Endothelial cell of umbilical vein (primary cell): ENCODE measurements around the gene GDI1. TPM values are rescaled to one million over a fixed set of nuclear protein-coding genes. Genes with fewer than 3 reads are reported as not detected.

Experiments
- BruUV-seq: library from RNA; stranded (reverse); fragments of 400-500 nt; replicated peaks from 2 replicates; lab custom pipeline; 2021; lab: Mats Ljungman, UMichigan
- CTCF ChIA-PET: fragments of 300-600, 350-600 bp; sonication (Branson Sonifier 250); formaldehyde crosslinking; loops from one replicate; lab custom pipeline; 2021; ENCODE audit warnings: antibody characterized with exemption, inconsistent platforms; lab: Charles Lee
- POLR2A ChIA-PET: fragments of 300-600, 350-600 bp; sonication (Branson Sonifier 250); formaldehyde crosslinking; loops from one replicate; lab custom pipeline; 2021; ENCODE audit warnings: antibody characterized with exemption, inconsistent platforms; lab: Charles Lee
- DNase-seq: peaks from one replicate; pipeline ENCODE4 v3.0.0-alpha.2; 2011; ENCODE audit warnings: low read depth, low spot score
- FAIRE-seq: peaks from 2 replicates; lab custom pipeline; 2011; peaks lifted over from hg19 to GRCh38; lab: Jason Lieb, UNC
- H2AFZ ChIP-seq: 2 replicates; pipeline ENCODE4 v1.6.0; 2012; ENCODE audit warnings: low read depth, low read length, control low read depth, inconsistent platforms
- H3K27ac ChIP-seq: 2 replicates; pipeline ENCODE4 v1.5.1; 2011; ENCODE audit warnings: low read depth, mild to moderate bottlenecking, control low read depth, low read length, moderate library complexity; ENCODE audit not compliant: insufficient read depth
- H3K27me3 ChIP-seq, 2 experiments: 2 replicates each; pipeline versions ENCODE4 v1.6.0 to v1.6.1; 2011; ENCODE audit warnings: low read length in 2 of 2, mixed read lengths in 1 of 2; ENCODE audit not compliant: control insufficient read depth in 2 of 2, insufficient read depth in 2 of 2
- H3K36me3 ChIP-seq, 2 experiments: 2 replicates in 1 of 2; 3 replicates in 1 of 2; pipeline ENCODE4 v1.5.1; 2011; ENCODE audit warnings: low read length in 2 of 2, mild to moderate bottlenecking in 1 of 2, moderate library complexity in 1 of 2; ENCODE audit not compliant: control insufficient read depth in 2 of 2, insufficient read depth in 2 of 2; ENCODE audit errors: extremely low read depth in 1 of 2
- H3K4me1 ChIP-seq: 3 replicates; pipeline ENCODE4 v1.5.1; 2011; ENCODE audit warnings: mild to moderate bottlenecking, low read length; ENCODE audit not compliant: control insufficient read depth, insufficient read depth; ENCODE audit errors: extremely low read depth
- H3K4me2 ChIP-seq: 2 replicates; pipeline ENCODE4 v1.6.1; 2011; ENCODE audit warnings: low read length, control low read depth, mixed read lengths; ENCODE audit not compliant: insufficient read depth
- H3K4me3 ChIP-seq, 3 experiments: fragments of 200-600 bp in 1 of 3; sonication (generic), shearing (Covaris generic) in 1 of 3; replicated peaks in 1 of 3; 2 replicates each; pipeline ENCODE4 v1.5.1; 2011 to 2016; ENCODE audit warnings: control low read depth in 3 of 3, low read length in 3 of 3, mild to moderate bottlenecking in 2 of 3, inconsistent platforms in 1 of 3, low read depth in 1 of 3, moderate library complexity in 1 of 3; ENCODE audit not compliant: insufficient read depth in 1 of 3
- H3K79me2 ChIP-seq: 2 replicates; pipeline ENCODE4 v1.6.0; 2012; ENCODE audit warnings: low read length, inconsistent platforms; ENCODE audit not compliant: control insufficient read depth, insufficient read depth
- H3K9ac ChIP-seq: replicated peaks from 2 replicates; pipeline ENCODE3; 2011; ENCODE audit warnings: low read length, control low read depth; ENCODE audit not compliant: insufficient read depth; ENCODE audit errors: extremely low read depth
- H3K9me1 ChIP-seq: replicated peaks from 3 replicates; pipeline ENCODE4 v1.6.0; 2011; ENCODE audit warnings: mild to moderate bottlenecking, low read length; ENCODE audit not compliant: control insufficient read depth, insufficient read depth; ENCODE audit errors: extremely low read depth
- H3K9me3 ChIP-seq: replicated peaks from 2 replicates; pipeline ENCODE4 v1.5.1; 2012; ENCODE audit warnings: low read length, inconsistent platforms; ENCODE audit not compliant: control insufficient read depth, insufficient read depth
- H4K20me1 ChIP-seq: replicated peaks from 2 replicates; pipeline ENCODE3; 2011; ENCODE audit warnings: mild to moderate bottlenecking, low read length; ENCODE audit not compliant: control insufficient read depth, insufficient read depth; ENCODE audit errors: extremely low read depth
- CTCF ChIP-seq, 2 donors: IDR thresholded peaks; 1 replicate in 1 of 2; 2 replicates in 1 of 2; pipeline ENCODE4 v1.5.1; 2011; ENCODE audit warnings: low read length in 2 of 2, mild to moderate bottlenecking in 2 of 2, moderate library complexity in 2 of 2, control low read depth in 1 of 2, inconsistent platforms in 1 of 2, low read depth in 1 of 2; ENCODE audit not compliant: insufficient read depth in 1 of 2; ENCODE audit errors: extremely low read depth in 1 of 2
- EZH2 ChIP-seq: IDR thresholded peaks from 2 replicates; pipeline ENCODE4 v1.6.1; 2012; ENCODE audit warnings: borderline replicate concordance, low read depth, mild to moderate bottlenecking, moderate library complexity, low read length, inconsistent platforms; ENCODE audit not compliant: severe bottlenecking
- FOS ChIP-seq: IDR thresholded peaks from 2 replicates; pipeline ENCODE4 v1.6.1; 2011; ENCODE audit warnings: mild to moderate bottlenecking, low read length, moderate library complexity, borderline replicate concordance; ENCODE audit not compliant: insufficient read depth
- GATA2 ChIP-seq: IDR thresholded peaks from 2 replicates; pipeline ENCODE4 v1.7.0; 2011; ENCODE audit warnings: low read depth, mild to moderate bottlenecking, moderate library complexity, mixed read lengths, low read length; ENCODE audit not compliant: insufficient read length, insufficient read depth
- JUN ChIP-seq: IDR thresholded peaks from 2 replicates; pipeline ENCODE4 v1.6.1; 2011; ENCODE audit warnings: borderline replicate concordance, low read depth; ENCODE audit not compliant: insufficient read length, insufficient read depth
- MAX ChIP-seq: IDR thresholded peaks from 2 replicates; pipeline ENCODE4 v1.6.1; 2011; ENCODE audit not compliant: insufficient read depth, insufficient read length
- MYC ChIP-seq: IDR thresholded peaks from one replicate; pipeline ENCODE4 v1.6.1; 2011; ENCODE audit warnings: mild to moderate bottlenecking, low read depth, low read length
- POLR2A ChIP-seq: IDR thresholded peaks from 2 replicates; pipeline ENCODE4 v1.6.1; 2012; ENCODE audit warnings: low read depth, mild to moderate bottlenecking, control low read depth, low read length
- POLR2AphosphoS5 ChIP-seq: IDR thresholded peaks from 2 replicates; pipeline ENCODE4 v1.6.1; 2012; ENCODE audit warnings: low read depth, mild to moderate bottlenecking, control low read depth, low read length, moderate library complexity; ENCODE audit not compliant: insufficient read depth
- dilution Hi-C: fragments of 300-500 bp; cut with MboI; formaldehyde crosslinking; loops from one replicate; pipeline ENCODE4 v1.15.0; 2019; ENCODE audit warnings: low sequenced_read_pairs; ENCODE audit not compliant: extremely low pct_ligation_motif_present
- intact Hi-C: fragments of 100-400 bp; cut with micrococcal nuclease; formaldehyde crosslinking; loops from one replicate; pipeline ENCODE4 v1.10.0; 2022
- polyA plus RNA-seq, 4 experiments: library from polyadenylated mRNA; depleted of rRNA in 3 of 4; stranded (reverse) in 3 of 4; unstranded in 1 of 4; fragments of >200 nt; gene quantifications; 2 replicates each; pipeline versions ENCODE4 v1.2.1 to v1.2.3, GENCODE V29; 2011 to 2012; ENCODE audit warnings: missing spikeins in 1 of 4
- total RNA-seq: library from RNA; stranded (reverse); gene quantifications from 2 replicates; pipeline ENCODE4 v1.2.3, GENCODE V29; 2021

Gene GDI1
- total and polyA plus RNA-seq, 2 donors (not counting 3 experiments of a cell fraction or from before 2014, with no cell fraction given) = 128 to 247 TPM

DNA sequence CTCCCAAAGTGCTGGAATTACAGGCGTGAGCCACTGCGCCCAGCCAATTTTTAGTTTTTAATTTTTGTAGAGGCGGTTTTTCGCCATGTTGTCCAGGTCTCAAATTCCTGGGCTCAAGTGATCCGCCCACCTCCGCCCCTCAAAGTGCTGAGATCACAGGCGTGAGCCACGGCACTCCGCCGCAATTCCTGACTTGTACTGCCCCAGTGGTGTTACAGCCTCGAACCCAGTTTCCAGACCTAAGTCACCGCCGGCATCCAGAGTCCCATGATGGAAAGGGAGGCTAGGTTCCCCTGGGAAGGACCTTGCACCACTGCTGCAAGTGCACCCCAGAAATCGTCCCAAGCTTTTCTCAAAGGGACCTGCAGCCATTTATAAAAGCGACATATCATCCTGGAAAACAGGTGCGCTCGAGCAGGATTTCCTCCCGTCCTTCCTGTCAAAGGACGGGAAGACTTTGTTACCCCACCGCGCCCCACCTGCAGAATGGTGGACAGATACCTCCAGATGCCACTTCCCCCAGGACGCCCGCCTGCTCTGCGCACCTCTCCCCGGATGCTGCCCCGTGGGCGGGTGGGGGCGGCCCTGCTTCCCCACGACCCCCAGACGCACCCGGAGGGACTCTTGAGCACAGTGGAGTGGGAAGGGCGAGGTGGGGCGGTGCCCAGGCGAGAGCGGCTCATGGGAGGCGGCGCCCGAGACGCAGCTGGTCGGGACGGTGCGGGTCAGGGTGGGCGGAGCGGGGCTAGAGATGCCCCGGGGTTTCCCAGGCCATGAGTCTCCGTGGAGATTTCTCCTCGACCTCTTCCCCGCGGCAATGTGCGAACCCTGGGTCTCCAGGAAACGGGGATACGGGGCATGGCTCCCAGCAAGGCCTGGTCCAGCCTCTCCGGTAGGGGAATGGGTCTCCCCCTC lies 39.7 kb upstream of the GDI1 start:
- BruUV-seq = TSS peak; percentile 66
- POLR2A ChIA-PET = interaction anchor here (0.6 to 1.4 kb wide), 5 partner anchors 18 to 61 kb away, joined by 3 to 7 read pairs (median 4); partner anchors contain the start of gene EMD

More for the DNA sequence above, 39.7 kb upstream of the GDI1 start:
- no peaks in the 10 kb centered on the region for H4K20me1 ChIP-seq
- intact Hi-C loops = no loop called here
- H3K4me2 ChIP-seq = peak overlapping the region; percentile 37
- no peak overlapping the region for H2AFZ ChIP-seq
- no peaks in the 10 kb centered on the region for H3K27me3 ChIP-seq
- H3K4me3 ChIP-seq = peak overlapping the region; percentile 28 to 65 (median 62)
- peak; percentile 61 for DNase-seq
- CTCF ChIA-PET = interaction anchor here (1.2 to 2.1 kb wide), 3 partner anchors 12 to 30 kb away, joined by 4 to 6 read pairs (median 5); partner anchors contain the start of gene DNASE1L1
- dilution Hi-C loops = no loop called here
- H3K9me1 ChIP-seq = no peaks in the 10 kb centered on the region
- H3K27ac ChIP-seq = peak overlapping the region; percentile 87
- peak; percentile 54 for FAIRE-seq
- peaks cover 20% of the 10 kb centered on the region for H3K79me2 ChIP-seq
- peaks cover 15 to 16% of the 10 kb centered on the region in 2 experiments for H3K36me3 ChIP-seq
- H3K9me3 ChIP-seq = no peaks in the 10 kb centered on the region
- H3K4me1 ChIP-seq = peaks cover 8% of the 10 kb centered on the region
- no peak for TF ChIP-seq GATA2
- no peak for TF ChIP-seq POLR2AphosphoS5
- no peak for TF ChIP-seq JUN
- no peak for TF ChIP-seq CTCF (IDR thresholded peaks at IDR 0.05; ENCODE audit: extremely low read depth in 1 of 2, insufficient read depth in 1 of 2, low read depth in 1 of 2, low read length in 2 of 2)
- no peak for TF ChIP-seq FOS
- TF ChIP-seq POLR2A = no peak
- no peak for TF ChIP-seq EZH2
- no peak for TF ChIP-seq MYC
- TF ChIP-seq MAX = no peak
- H3K9ac ChIP-seq = peak overlapping the region; percentile 83
